PFSK-1 (cell line): ENCODE measurements around the gene TLCD3B.

Source experiments
- FOXP2 ChIP-seq: optimal IDR thresholded peaks from 2 replicates; pipeline ENCODE3; 2011; ENCODE audit warnings: borderline replicate concordance, control low read depth, inconsistent platforms; ENCODE audit not compliant: insufficient read depth; ENCODE audit errors: extremely low read length, extremely low read depth
- POLR2AphosphoS5 ChIP-seq: IDR thresholded peaks from 2 replicates; pipeline ENCODE4 v1.6.1; 2012; ENCODE audit warnings: low read depth, mild to moderate bottlenecking, control low read depth, low read length, moderate library complexity
- REST ChIP-seq, 2 experiments: IDR thresholded peaks; 2 replicates each; pipeline versions ENCODE4 v1.6.1 to v1.8.0; 2011 to 2012; ENCODE audit warnings: low read depth in 2 of 2, low read length in 2 of 2, control low read depth in 1 of 2, inconsistent platforms in 1 of 2, mild to moderate bottlenecking in 1 of 2, moderate library complexity in 1 of 2; ENCODE audit not compliant: insufficient read depth in 1 of 2
- SIN3A ChIP-seq: IDR thresholded peaks from 2 replicates; pipeline ENCODE4 v1.6.1; 2012; ENCODE audit warnings: mild to moderate bottlenecking, low read length, moderate library complexity, borderline replicate concordance; ENCODE audit not compliant: insufficient read depth
- TAF1 ChIP-seq: IDR thresholded peaks from 2 replicates; pipeline ENCODE4 v1.6.1; 2012; ENCODE audit warnings: low read length, control low read depth, borderline replicate concordance; ENCODE audit not compliant: insufficient read depth

Gene TLCD3B

GRCh38 chr16:30067584-30067916 lies 36.5 kb upstream of the TLCD3B start:
- TF ChIP-seq TAF1 (no peak), POLR2AphosphoS5 (no peak; the same call in 1 of the 2 replicates), FOXP2 (no peak), SIN3A (no peak), REST (IDR thresholded peaks at IDR 0.05; ENCODE audit: insufficient read depth in 1 of 2, low read depth in 2 of 2, low read length in 2 of 2) (no peak)

DNA sequence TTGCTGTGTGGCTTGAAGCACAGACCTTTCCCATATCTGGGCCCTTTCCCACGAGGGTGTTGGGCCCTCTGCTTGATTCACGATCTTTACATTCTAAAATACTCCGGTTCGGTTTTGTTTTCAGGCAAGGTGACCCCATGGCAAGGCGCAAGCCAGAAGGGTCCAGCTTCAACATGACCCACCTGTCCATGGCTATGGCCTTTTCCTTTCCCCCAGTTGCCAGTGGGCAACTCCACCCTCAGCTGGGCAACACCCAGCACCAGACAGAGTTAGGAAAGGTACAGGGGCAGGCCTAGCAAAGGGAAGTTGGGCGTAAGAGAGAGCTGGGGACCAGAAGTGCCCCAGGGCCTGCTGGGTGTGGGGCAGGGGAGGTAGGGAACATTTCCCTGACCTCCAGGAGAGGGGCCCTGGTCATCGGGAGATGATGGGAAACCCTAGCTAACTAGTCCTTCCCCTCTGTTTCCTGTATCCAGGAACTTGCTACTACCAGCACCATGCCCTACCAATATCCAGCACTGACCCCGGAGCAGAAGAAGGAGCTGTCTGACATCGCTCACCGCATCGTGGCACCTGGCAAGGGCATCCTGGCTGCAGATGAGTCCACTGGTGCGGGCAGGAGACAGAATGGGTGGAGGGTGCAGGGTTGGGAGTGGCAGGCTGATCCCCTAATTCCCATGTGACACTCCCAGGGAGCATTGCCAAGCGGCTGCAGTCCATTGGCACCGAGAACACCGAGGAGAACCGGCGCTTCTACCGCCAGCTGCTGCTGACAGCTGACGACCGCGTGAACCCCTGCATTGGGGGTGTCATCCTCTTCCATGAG lies 35.9 kb upstream of the TLCD3B start:
- no peak for TF ChIP-seq FOXP2
- no peak for TF ChIP-seq TAF1
- no peak for TF ChIP-seq SIN3A
- TF ChIP-seq REST (IDR thresholded peaks at IDR 0.05; ENCODE audit: insufficient read depth in 1 of 2, low read depth in 2 of 2, low read length in 2 of 2): no peak
- no peak for TF ChIP-seq POLR2AphosphoS5

DNA sequence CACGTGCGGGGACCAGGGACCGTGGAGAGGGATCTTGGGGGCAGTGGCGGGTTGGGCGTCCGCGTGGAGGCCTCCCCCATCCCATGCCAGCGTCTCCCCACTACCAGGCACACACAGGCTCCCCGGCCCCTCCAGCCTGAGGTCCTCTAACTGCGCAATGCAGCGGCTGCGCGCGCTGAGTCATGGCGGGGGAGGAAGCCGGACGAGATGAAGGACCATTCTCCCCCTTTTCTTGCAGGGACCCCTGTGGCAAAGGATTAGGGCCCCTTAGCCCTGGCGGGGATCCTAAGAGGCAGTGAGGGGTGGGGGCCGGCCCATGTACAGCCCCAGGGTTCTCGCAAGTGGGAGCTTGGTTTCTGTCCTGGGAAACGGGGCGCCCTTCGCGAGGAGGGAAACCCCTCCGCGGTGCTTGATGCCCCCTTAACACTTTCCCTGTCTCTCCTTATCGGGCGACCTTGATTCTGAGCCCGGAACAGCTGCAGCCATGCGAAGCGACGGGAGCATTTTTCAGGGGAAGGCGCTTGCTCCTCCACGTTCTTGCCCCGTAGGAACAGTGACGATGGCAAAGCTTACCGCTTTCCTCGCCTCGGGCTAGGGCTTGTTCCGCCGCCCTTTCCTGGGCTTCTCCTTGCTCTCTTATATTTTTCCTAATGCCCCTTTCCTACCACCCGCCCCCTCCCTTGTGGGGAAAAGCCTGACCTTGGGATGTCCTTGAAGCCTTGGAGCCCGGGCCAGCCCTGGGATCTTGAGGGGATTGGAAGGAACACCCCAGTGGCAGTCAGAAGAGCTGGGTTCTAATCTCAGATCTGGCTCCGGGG lies 35.1 kb upstream of the TLCD3B start:
- no peak for TF ChIP-seq FOXP2
- no peak for TF ChIP-seq SIN3A
- no peak; the same call in 1 of the 2 replicates for TF ChIP-seq POLR2AphosphoS5
- no peak for TF ChIP-seq TAF1
- no peak for TF ChIP-seq REST (IDR thresholded peaks at IDR 0.05; ENCODE audit: insufficient read depth in 1 of 2, low read depth in 2 of 2, low read length in 2 of 2)

DNA sequence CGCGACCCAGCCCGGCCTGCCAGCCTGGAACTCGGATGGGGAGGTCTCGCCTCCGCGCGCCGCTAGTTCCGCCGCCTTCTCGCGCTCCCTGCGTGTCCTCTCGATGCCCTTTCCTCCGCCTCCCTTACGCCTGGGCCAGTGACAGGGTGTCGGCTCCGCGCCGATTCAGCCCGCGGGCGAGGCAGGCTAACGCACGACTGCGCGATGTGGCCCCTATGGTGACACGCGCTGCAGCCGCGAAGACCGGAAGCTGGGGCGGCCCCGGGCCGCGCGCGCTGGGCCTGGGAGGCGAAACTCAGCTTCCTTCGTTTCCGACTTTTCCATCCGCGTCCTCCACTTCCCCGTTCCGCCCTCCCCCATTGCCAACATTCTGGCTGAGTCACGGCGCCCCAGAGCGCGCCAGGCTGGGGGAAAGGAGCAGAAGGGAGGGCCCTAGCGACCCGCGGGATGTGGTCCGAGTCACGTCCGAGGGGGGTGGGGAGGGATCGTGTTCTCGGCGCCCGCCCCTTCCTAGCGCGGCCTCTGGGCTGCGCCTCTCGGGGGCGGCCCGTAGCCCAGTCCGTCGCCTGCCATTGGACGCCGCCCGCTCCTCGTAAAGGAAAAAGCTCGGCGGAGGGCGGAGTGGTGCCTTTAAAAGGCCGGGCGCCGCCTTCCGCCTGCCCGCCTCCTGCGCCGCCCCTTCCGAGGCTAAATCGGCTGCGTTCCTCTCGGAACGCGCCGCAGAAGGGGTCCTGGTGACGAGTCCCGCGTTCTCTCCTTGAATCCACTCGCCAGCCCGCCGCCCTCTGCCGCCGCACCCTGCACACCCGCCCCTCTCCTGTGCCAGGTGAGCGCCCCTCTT lies 34.3 kb upstream of the TLCD3B start, which contains the start of gene ALDOA:
Gene ALDOA, plus strand, starts transcription at position 659 of the 841 bp plus-strand sequence. CDS start 1,138 bp downstream, outside the sequence.
- no peak for TF ChIP-seq SIN3A
- TF ChIP-seq POLR2AphosphoS5: peak; percentile 74
- TF ChIP-seq FOXP2: peak; percentile 77
- peak; percentile 87; the same call in 1 of the 2 replicates for TF ChIP-seq TAF1
- no peak; a peak in 1 of 4 replicates for TF ChIP-seq REST (IDR thresholded peaks at IDR 0.05; ENCODE audit: insufficient read depth in 1 of 2, low read depth in 2 of 2, low read length in 2 of 2)
